IPS-NIHi7 (cell line): ENCODE results near the gene UBTFL1.
"Not testable (repeated sequence)": the region's sequence is repeated elsewhere in the genome, so short reads cannot be mapped to it uniquely, and the experiment has no call there.

Experiments
- DNase-seq: peaks from one replicate; pipeline ENCODE4 v3.0.0; 2012; ENCODE audit warnings: mixed read lengths; ENCODE audit errors: extremely low spot score

The UBTFL1 gene, protein sequence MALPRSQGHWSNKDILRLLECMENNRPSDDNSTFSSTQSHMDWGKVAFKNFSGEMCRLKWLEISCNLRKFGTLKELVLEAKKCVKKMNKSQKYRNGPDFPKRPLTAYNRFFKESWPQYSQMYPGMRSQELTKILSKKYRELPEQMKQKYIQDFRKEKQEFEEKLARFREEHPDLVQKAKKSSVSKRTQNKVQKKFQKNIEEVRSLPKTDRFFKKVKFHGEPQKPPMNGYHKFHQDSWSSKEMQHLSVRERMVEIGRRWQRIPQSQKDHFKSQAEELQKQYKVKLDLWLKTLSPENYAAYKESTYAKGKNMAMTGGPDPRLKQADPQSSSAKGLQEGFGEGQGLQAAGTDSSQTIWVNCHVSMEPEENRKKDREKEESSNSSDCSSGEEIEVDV

DNA sequence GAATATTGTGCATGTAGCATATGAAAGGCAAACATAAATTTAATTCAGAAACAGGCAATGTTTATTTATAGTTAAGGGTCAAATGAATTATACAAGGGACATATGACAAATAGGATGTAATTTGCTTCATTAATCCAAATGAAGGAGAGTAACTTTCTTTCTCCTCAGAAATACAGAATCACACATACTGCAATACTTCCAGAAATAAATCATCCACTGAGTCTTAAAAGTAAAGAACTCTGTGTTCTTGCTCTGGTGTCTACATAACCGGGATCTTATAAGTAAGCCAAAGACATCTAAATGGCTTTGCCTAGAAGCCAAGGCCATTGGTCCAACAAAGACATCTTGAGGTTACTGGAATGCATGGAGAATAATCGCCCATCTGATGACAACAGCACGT lies at the start of gene UBTFL1:
Gene UBTFL1, plus strand, starts transcription at position 301 of the 400 bp plus-strand sequence. Its CDS starts 0 bp downstream, at position 301.
- DNase-seq, result not testable (repeated sequence)

DNA sequence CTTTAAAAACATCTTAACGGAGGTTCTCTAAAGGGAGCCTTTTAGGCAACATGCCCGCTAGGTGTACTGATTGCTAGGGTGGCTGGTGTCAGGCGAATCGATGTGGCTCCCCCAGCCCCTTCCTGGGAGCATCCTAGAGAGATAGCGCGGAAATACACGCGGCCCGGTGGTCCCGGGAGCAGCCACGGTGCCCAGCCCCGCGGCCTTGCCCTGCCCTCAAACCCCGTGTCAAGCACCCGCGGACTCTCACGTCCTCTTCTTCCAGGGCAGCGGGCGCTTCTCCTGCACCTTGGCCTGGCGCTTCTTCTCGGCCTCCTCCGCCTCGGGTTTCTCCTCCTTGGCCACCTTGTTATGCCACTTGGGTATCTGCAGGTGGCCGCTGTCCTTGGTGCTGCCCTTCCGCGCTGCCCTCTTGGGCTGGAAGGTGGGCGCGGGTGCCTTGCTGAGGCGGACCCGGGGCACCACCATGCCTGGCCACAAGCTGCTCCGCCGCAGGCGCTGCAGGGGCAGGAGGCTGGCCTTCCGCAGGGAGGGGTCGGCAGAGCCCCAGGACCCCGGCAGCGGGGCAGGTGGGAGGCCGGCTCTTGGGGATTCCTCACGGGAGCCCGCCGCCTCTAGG lies 34.0 kb upstream of the UBTFL1 start:
- not testable (repeated sequence) for DNase-seq

DNA sequence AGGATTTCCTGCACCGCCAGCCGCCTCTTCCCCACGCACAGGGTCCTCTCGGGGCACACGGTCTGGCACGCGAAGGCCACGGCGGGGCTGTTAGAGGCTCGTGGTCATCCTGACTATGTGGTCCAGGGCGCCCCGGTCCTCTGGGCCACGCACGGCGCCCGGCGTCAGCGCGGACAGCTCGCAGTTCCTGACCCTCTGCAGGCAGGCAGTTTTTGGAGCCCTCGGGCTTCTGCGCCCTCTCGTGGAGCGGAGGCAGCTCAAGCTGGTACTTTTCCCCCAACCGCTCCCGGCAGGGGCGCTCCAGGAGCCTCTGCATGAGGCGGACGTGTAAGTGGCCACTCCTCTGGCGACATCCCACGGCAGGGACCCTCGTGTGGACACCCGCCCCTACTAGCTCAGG lies 33.4 kb upstream of the UBTFL1 start:
- DNase-seq, result not testable (repeated sequence)

DNA sequence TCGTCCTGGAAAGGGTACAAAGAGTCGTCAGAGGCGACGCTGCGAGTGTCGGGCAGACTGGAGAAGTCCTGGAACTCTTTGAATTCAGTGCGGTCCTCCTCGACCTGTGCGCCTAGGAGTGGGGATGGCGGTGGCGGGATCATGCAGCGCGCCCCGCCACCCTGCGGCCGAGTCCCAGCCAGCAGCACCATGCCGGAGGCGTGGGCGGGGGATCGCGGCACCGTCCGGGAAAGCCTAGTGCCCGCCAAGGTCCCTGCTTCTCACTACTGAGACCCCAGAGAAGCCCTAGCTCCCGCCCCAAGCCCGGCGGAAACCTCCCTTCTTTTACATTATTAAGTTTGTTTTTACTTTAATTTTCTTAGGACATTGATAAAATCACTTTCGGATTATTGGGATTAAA lies 32.2 kb upstream of the UBTFL1 start:
- DNase-seq, result not testable (repeated sequence)

DNA sequence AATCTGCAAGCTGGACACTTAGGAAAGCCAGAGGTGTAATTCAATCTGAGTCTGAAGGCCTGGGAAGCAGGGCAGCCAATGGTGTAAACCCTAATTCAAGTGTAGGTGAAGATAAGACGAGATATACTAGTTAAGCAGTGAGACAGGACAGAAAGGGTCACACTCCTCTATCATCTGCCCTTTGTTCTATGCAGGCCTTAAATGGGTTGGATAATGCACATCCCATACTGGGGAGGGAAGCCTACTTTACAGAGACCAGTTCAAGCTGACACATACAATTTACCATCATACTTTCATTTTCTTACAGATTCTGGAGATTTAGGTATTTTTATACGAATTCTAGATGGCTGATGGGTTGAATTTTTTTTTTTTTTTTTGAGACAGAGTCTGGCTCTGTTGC lies 3.0 kb downstream of the UBTFL1 start:
- not testable (repeated sequence) for DNase-seq

DNA sequence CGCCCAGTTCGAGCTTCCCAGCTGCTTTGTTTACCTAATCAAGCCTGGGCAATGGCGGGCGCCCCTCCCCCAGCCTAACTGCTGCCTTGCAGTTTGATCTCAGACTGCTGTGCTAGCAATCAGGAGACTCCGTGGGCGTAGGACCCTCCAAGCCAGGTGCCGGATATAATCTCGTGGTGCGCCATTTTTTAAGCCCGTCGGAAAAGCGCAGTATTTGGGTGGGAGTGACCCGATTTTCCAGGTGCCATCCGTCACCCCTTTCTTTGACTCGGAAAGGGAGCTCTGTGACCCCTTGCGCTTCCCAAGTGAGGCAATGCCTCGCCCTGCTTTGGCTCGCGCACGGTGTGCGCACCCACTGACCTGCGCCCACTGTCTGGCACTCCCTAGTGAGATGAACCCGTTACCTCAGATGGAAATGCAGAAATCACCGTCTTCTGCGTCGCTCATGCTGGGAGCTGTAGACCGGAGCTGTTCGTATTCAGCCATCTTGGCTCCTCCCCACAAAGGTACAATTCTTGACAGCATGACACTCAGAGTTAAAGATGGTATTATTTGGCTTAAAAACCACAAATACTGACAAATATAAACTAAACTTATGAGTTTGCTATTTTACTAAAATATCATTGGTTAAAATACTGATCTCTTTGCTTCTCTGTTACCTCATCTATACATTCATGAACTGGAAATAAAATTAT lies 9.6 kb downstream of the UBTFL1 start:
- DNase-seq, result not testable (repeated sequence)

DNA sequence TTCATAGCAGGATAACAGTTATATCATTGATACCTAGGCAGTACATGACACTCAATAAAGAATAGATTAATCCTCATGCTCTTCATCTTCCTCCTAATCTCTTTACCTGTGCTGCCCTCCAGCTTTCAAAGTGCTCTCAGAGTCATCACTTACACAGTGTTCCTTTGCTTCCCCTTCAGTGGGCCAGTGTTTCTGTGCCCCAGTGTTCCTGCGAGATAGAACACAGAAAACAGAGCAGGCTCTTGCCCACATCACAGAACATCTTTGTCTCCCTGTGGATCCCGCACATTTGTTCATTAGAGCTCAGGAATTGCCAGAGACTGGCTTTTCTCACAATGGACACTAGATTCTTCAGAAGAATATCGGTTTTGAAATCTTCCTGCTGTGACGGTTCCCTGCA lies 12.5 kb downstream of the UBTFL1 start:
- DNase-seq, result not testable (repeated sequence)

DNA sequence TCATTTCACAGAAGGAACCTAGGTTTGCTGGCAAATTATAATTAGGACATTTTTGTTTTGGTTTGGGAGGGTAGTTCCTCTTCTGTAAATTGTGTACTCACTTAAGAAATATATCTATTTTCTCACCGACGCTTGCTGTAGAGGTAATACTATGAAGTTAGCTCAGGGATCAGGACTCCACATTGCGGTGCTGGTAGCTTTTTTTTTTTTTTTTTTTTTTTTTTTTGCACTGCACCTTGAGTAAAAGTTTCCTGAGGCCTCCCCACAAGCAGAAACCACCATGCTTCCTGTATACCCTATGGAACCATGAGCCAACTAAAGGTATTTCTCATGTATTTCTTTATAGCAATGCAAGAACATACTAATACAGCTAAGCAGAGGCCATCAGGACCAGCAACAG lies 14.7 kb downstream of the UBTFL1 start:
- DNase-seq, result no peak

DNA sequence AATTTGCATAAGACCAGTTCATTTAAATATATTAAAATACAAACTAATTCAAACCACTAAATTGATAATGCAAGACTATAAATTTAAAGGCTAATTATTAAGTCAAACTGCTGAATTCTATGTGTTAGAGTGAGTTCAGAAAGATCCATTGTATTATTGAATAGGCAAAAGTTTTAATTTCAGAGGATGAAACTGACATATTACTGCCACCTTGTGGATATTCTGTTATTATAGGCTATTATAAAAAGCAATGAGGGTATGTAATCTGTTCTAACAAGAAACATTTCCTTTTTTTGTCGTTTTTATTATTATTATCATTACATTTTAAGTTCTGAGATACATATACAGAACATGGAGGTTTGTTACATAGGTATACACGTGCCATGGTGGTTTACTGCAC lies 27.8 kb downstream of the UBTFL1 start:
- DNase-seq, result no peak

DNA sequence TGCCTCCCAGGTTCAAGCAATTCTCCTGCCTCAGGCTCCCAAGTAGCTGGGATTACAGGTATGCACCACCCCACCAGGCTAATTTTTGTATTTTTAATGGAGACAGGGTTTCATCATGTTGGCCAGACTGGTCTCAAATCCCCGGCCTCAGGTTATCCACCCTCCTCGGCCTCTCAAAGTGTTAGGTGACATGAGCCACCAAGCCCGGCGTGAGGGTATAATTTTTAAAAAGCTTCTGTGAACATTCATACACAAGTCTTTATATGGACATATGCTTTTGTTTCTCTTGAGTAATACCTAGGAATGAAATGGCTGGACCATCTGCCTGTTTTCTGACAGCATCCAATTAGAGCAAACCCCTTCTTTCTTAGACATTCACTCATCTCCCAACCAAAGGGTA lies 34.4 kb downstream of the UBTFL1 start:
- DNase-seq, result no peak

DNA sequence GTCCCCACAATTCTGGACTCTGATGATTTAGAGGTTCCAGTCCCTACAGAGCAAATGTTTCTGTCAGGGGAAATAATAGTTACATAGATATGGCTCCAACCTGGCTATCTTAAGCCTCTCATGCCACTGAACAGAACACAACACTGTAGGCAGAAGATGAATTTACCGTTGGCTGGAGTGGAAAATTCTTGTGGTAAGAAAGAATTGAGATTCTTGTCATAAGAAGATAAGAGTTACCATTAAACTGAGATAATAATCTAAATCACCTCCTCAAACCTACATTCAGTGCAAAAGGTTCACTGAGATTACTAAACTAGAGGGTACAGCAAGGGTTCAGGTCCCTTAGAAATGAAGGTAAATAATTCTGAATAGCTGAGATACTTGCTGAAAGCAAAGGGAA lies 38.6 kb downstream of the UBTFL1 start:
- DNase-seq, result no peak

DNA sequence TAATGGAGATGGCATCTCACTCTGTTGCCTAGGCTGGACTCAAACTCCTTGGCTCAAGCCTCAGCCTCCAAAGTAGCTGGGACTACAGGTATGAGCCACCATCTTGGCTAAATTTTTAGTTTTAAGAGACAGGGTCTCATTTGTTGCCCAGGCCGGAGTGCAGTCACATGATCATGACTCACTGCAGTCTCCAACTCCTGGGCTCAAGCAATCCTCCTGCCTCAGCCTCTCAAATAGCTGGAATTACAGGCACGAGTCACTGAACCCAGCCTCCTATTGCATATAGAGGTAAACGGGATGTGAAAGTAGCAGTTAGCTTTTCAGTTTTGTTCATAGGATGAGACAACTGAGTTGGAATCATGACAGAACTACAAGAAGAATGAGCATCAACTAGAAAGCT lies 39.2 kb downstream of the UBTFL1 start:
- no peak for DNase-seq

DNA sequence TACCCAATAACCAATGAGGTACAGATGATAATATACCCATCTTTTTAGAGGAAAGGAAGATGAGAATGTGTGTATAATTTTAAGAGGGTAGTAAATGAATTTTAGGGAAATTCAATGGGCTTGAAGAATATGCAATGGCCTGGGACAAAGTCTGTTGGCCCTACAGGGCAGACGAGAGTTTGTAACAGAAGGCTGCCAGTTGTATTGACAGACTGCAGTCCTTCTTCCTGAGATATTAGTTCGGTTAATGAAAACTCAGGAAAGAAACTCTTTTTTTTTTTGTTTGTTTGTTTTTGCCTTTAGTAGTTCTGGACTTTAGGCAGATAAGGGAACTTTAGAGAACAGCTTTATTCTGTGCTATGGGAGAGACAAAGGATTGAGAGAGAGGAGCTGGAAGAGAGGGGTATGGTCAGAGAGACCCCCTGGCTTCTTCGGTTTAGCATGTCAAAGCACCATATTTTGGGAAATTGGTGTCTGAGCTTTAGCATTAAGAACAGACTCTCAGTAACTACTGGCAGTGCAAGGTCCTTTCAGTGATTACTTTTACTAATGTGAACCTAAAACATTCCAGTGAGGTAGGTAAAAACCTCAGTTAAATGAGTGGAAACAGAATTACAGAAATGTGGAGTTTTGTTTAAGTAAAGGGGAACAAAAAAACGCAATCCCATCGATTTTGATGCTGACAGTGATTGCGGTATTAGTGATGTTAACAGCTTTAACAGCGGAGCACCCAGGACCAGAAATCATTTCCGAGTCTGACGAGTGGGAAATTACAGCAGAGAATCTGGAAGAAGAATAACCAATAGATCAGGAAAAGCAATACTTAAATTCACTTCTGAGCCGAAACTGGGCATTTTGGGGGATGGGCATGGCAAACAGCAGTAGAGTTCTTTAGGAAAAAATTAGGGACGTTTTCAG lies 48.1 kb downstream of the UBTFL1 start:
- no peak for DNase-seq

DNA sequence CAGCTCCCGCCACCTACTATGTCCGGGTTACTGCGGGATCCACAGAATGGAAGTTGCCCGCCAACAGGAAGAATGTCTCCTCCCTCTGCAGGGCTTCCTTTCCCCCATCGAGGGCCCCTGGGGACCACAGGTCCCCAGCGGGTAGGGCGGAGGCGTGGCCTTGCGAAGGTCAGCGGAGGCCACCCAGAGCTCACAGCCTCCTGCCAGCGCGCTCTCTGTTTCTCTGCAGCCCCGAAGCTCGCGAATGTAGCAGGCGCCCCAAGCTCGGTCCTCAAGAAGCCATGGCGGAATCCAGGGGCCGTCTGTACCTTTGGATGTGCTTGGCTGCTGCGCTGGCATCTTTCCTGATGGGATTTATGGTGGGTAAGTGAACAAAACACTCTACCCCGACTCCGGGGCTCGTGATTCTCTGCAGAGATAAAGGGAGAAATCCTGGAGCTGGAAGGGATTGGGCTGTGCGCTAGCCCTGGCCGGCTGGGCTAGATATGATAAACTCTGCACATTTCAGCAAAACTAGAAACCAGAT lies 48.8 kb downstream of the UBTFL1 start, which contains the start of gene NAALAD2:
Gene NAALAD2, plus strand, starts transcription at position 186 of the 526 bp plus-strand sequence. Its CDS starts 96 bp downstream, at position 282.
- DNase-seq, result peak; percentile 75

DNA sequence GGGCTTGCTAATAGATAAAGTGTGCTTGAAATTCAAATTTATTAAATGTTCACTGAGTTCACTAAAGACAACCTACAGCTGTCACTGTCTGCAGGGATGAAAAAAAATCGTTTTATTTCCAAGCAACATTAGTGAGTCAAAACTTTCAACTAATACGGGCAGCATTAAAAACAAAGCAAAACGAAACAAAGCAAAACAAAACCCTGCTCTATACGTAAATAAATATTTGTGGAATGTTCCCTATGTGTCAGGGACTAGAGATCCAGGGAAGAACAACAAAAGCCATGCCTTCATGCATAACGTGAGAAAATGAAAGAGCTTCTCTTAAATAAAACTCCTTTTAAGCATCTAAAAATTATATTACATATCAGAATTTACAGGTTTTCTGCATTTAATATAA lies 49.3 kb downstream of the UBTFL1 start:
- no peak for DNase-seq
